ENCODE measurements around the gene DEDD. TPM values are rescaled to one million over a fixed set of nuclear protein-coding genes. Genes with fewer than 3 reads are reported as not detected.
A peak's percentile ranks its signal among the peaks of the same experiment; 100 is the strongest.

The DEDD gene
- total and polyA plus RNA-seq, 2 of the 13 experiments (the other 11 are each of a cell fraction or from before 2014, with no cell fraction given) = 12.6 to 27.8 TPM

- TF ChIP-seq PRDM4 (CRISPR knock-in tag; IDR thresholded peaks at IDR 0.05; ENCODE audit: borderline replicate concordance) (no peak), ZNF749 (CRISPR knock-in tag; IDR thresholded peaks at IDR 0.05; ENCODE audit: borderline replicate concordance) (0 out of 2 replicates have a peak, but pooled peaks have one; percentile 52), ZFY (CRISPR knock-in tag; IDR thresholded peaks at IDR 0.05) (peak; percentile 89), CENPBD1 (CRISPR knock-in tag; IDR thresholded peaks at IDR 0.05; ENCODE audit: borderline replicate concordance, low read depth) (no peak), THYN1 (CRISPR knock-in tag; IDR thresholded peaks at IDR 0.05; ENCODE audit: borderline replicate concordance, low read depth) (0 out of 2 replicates have a peak, but pooled peaks have one; percentile 28), ONECUT2 (CRISPR knock-in tag; IDR thresholded peaks at IDR 0.05) (0 out of 2 replicates have a peak, but pooled peaks have one; percentile 13), ATF7-NPFF (CRISPR knock-in tag; IDR thresholded peaks at IDR 0.05; ENCODE audit: low read depth) (peak; percentile 36; the same call in 1 of the 2 replicates), ZNF724P (CRISPR knock-in tag; IDR thresholded peaks at IDR 0.05; ENCODE audit: borderline replicate concordance) (no peak), PLRG1 (conservative IDR thresholded peaks at IDR 0.05) (no peak), ATM (IDR thresholded peaks at IDR 0.05; ENCODE audit: borderline replicate concordance) (no peak), PAF1 (CRISPR knock-in tag; IDR thresholded peaks at IDR 0.05) (no peak), ZNF225 (CRISPR knock-in tag; IDR thresholded peaks at IDR 0.05) (no peak), ZNF180 (CRISPR knock-in tag; IDR thresholded peaks at IDR 0.05; ENCODE audit: borderline replicate concordance, low read depth) (no peak), ZNF747 (CRISPR knock-in tag; IDR thresholded peaks at IDR 0.05; ENCODE audit: borderline replicate concordance) (no peak; the same call in 1 of the 2 replicates), ZNF350 (CRISPR knock-in tag; IDR thresholded peaks at IDR 0.05; ENCODE audit: borderline replicate concordance, low read depth) (peak; percentile 79; the same call in 1 of the 2 replicates), DZIP1 (CRISPR knock-in tag; IDR thresholded peaks at IDR 0.05) (no peak), TOE1 (CRISPR knock-in tag; IDR thresholded peaks at IDR 0.05) (no peak; the same call in 1 of the 2 replicates), NCOA1 (CRISPR knock-in tag; IDR thresholded peaks at IDR 0.05) (no peak; the same call in 1 of the 2 replicates), ZNF691 (CRISPR knock-in tag; IDR thresholded peaks at IDR 0.05; ENCODE audit: borderline replicate concordance, low read depth) (peak; percentile 94), STAT5B (CRISPR knock-in tag; IDR thresholded peaks at IDR 0.05) (no peak)
These were observed 44.9 kb upstream of the DEDD start, which contains the start of gene B4GALT3 (continued) for GRCh38 chr1:161177112-161177935.

All from HepG2 (cell line).